Erythroblast (primary cell): ENCODE measurements around the gene KRT86.

ENCODE experiments used
- GATA1 ChIP-seq: IDR thresholded peaks from 2 replicates; pipeline ENCODE4 v1.6.1; 2011; ENCODE audit warnings: low read depth, mild to moderate bottlenecking, control low read depth, low read length, moderate library complexity
- POLR2A ChIP-seq: IDR thresholded peaks from 2 replicates; pipeline ENCODE4 v1.6.1; 2011; ENCODE audit warnings: mild to moderate bottlenecking, low read length

DNA sequence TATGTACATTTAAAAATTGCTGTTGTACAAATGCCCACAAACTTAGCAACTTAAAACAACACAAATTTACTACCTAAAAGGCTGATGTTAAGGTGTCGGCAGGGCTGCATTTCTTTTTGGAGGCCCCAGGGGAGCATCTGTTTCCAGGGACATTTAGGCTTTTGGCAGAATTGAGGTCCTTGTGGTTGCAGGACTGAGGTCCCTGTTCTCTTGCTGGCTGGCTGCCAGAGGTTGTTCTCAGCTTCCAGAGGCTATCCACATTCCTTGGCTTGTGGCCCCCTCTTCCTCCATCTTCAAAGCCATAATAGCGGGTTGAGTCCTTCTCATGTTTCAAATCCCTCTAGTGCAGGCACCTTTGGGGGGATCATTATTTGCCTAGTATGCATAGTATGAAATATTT is 69.1 kb downstream of the KRT86 start:
- TF ChIP-seq POLR2A (no peak), GATA1 (no peak)
